Measurements from ENCODE around the gene MCC. TPM values are rescaled to one million over a fixed set of nuclear protein-coding genes. Genes with fewer than 3 reads are reported as not detected.

The MCC gene
- total and polyA plus RNA-seq, 4 donors, result 1.6 to 38.6 (median 11.2) TPM

DNA sequence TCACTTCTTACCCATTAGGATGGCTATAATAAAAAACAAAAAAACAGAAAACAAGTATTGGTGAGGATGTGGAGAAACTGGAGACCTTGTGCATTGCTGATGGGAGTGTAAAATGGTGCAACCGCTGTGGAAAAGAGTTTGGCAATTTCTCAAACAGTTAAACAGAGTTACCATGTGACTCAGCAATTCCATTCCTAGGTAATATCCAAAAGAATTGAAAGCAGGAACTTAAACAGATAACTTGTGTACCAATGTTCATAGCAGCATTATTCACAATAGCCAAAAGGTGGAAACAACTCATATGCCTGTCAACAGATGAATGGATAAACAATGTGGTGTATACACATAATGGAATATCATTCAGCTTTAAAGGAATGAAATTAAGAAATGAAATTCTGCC, 482.8 kb downstream of the MCC start:
- TF ChIP-seq, protein P1, sequence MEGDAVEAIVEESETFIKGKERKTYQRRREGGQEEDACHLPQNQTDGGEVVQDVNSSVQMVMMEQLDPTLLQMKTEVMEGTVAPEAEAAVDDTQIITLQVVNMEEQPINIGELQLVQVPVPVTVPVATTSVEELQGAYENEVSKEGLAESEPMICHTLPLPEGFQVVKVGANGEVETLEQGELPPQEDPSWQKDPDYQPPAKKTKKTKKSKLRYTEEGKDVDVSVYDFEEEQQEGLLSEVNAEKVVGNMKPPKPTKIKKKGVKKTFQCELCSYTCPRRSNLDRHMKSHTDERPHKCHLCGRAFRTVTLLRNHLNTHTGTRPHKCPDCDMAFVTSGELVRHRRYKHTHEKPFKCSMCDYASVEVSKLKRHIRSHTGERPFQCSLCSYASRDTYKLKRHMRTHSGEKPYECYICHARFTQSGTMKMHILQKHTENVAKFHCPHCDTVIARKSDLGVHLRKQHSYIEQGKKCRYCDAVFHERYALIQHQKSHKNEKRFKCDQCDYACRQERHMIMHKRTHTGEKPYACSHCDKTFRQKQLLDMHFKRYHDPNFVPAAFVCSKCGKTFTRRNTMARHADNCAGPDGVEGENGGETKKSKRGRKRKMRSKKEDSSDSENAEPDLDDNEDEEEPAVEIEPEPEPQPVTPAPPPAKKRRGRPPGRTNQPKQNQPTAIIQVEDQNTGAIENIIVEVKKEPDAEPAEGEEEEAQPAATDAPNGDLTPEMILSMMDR (IDR thresholded peaks at IDR 0.05; ENCODE audit: control extremely low read depth, extremely low read depth), result no peak
- ATAC-seq (ENCODE audit: insufficient read depth, low FRiP score) (no peak), DNase-seq (no peak)
- H3K9me3 ChIP-seq (ENCODE audit: control insufficient read depth in 4 of 4, insufficient read depth in 3 of 4, low read length in 3 of 4), result no peaks in the 10 kb centered on the region
- H3K9ac ChIP-seq (ENCODE audit: insufficient read depth in 1 of 2, low read length in 2 of 2), result no peak overlapping the region
- H3K27ac ChIP-seq (ENCODE audit: low read depth in 1 of 2, low read length in 1 of 2), result no peak overlapping the region
- no peak overlapping the region for H3K4me3 ChIP-seq
- H3K36me3 ChIP-seq (ENCODE audit: control insufficient read depth in 4 of 4, insufficient read depth in 4 of 4, low read length in 4 of 4), result peaks cover 6 to 31% (median 17%) of the 10 kb centered on the region in 4 donors
- no peaks in the 10 kb centered on the region for H3K27me3 ChIP-seq (ENCODE audit: control insufficient read depth in 3 of 3, insufficient read depth in 3 of 3, low read length in 2 of 3)
- no peaks in the 10 kb centered on the region for H3K4me1 ChIP-seq (ENCODE audit: control insufficient read depth in 5 of 5, insufficient read depth in 5 of 5, low read length in 5 of 5)
- 52 to 85% methylated on average over 1 of the region's 1 CpG for WGBS, 2 donors

DNA sequence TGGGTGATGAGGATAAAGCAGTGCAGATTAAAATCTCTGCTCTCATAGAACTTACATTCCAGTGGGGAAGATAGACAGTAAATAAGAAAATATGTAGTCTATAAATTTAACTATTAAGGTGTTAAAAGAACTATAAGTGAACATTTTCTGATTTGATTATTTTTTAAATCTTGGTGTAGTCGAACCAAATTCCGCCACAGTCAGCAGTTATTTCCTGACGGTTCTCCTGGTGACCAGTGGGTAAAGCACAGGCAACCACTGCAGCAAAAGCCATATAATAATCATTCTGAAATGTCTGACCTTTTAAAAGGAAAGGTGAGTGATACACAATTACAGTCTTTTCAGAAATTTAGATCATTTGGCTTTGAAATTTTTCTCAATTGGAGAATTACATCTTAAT, 484.5 kb downstream of the MCC start:
- Histone ChIP-seq H3K9me3 (ENCODE audit: control insufficient read depth in 4 of 4, insufficient read depth in 3 of 4, low read length in 3 of 4) (no peaks in the 10 kb centered on the region), H3K27ac (ENCODE audit: low read depth in 1 of 2, low read length in 1 of 2) (no peak overlapping the region), H3K9ac (ENCODE audit: insufficient read depth in 1 of 2, low read length in 2 of 2) (no peak overlapping the region), H3K4me1 (ENCODE audit: control insufficient read depth in 5 of 5, insufficient read depth in 5 of 5, low read length in 5 of 5) (no peaks in the 10 kb centered on the region), H3K4me3 (no peak overlapping the region), H3K36me3 (ENCODE audit: control insufficient read depth in 4 of 4, insufficient read depth in 4 of 4, low read length in 4 of 4) (peaks cover 6 to 30% (median 21%) of the 10 kb centered on the region in 4 donors), H3K27me3 (ENCODE audit: control insufficient read depth in 3 of 3, insufficient read depth in 3 of 3, low read length in 2 of 3) (no peaks in the 10 kb centered on the region)
- TF ChIP-seq, protein P1 (IDR thresholded peaks at IDR 0.05; ENCODE audit: control extremely low read depth, extremely low read depth), result no peak
- ATAC-seq (ENCODE audit: insufficient read depth, low FRiP score) (no peak), DNase-seq (no peak)
- 79 to 91% methylated on average over 3 of the region's 3 CpGs for WGBS, 2 donors

GRCh38 chr5:113002423-113002822, 485.8 kb downstream of the MCC start:
- peaks cover 6 to 28% (median 17%) of the 10 kb centered on the region in 4 donors for H3K36me3 ChIP-seq (ENCODE audit: control insufficient read depth in 4 of 4, insufficient read depth in 4 of 4, low read length in 4 of 4)
- TF ChIP-seq, protein P1 (IDR thresholded peaks at IDR 0.05; ENCODE audit: control extremely low read depth, extremely low read depth), result no peak

GRCh38 chr5:113000466-113000865, 487.8 kb downstream of the MCC start:
- H3K36me3 ChIP-seq (ENCODE audit: control insufficient read depth in 4 of 4, insufficient read depth in 4 of 4, low read length in 4 of 4), result peaks cover 6 to 24% (median 11%) of the 10 kb centered on the region in 4 donors
- TF ChIP-seq, protein P1 (IDR thresholded peaks at IDR 0.05; ENCODE audit: control extremely low read depth, extremely low read depth), result no peak

More at GRCh38 chr5:113002423-113002822, 485.8 kb downstream of the MCC start:
- H3K9me3 ChIP-seq (ENCODE audit: control insufficient read depth in 4 of 4, insufficient read depth in 3 of 4, low read length in 3 of 4), result no peaks in the 10 kb centered on the region
- no peak overlapping the region for H3K9ac ChIP-seq (ENCODE audit: insufficient read depth in 1 of 2, low read length in 2 of 2)
- no peak overlapping the region for H3K27ac ChIP-seq (ENCODE audit: low read depth in 1 of 2, low read length in 1 of 2)
- H3K4me1 ChIP-seq (ENCODE audit: control insufficient read depth in 5 of 5, insufficient read depth in 5 of 5, low read length in 5 of 5), result no peaks in the 10 kb centered on the region
- H3K27me3 ChIP-seq (ENCODE audit: control insufficient read depth in 3 of 3, insufficient read depth in 3 of 3, low read length in 2 of 3), result no peaks in the 10 kb centered on the region
- DNase-seq (no peak), ATAC-seq (ENCODE audit: insufficient read depth, low FRiP score) (no peak)
- WGBS, 2 donors, result 94 to 99% methylated on average over 5 of the region's 5 CpGs
- no peak overlapping the region for H3K4me3 ChIP-seq

More at GRCh38 chr5:113000466-113000865, 487.8 kb downstream of the MCC start:
- WGBS, 2 donors, result 92 to 93% methylated on average over 2 of the region's 2 CpGs
- Histone ChIP-seq H3K4me1 (ENCODE audit: control insufficient read depth in 5 of 5, insufficient read depth in 5 of 5, low read length in 5 of 5) (peaks cover 0 to 5% (median 0%) of the 10 kb centered on the region in 5 donors), H3K9me3 (ENCODE audit: control insufficient read depth in 4 of 4, insufficient read depth in 3 of 4, low read length in 3 of 4) (no peaks in the 10 kb centered on the region), H3K9ac (ENCODE audit: insufficient read depth in 1 of 2, low read length in 2 of 2) (no peak overlapping the region), H3K27ac (ENCODE audit: low read depth in 1 of 2, low read length in 1 of 2) (no peak overlapping the region), H3K4me3 (no peak overlapping the region), H3K27me3 (ENCODE audit: control insufficient read depth in 3 of 3, insufficient read depth in 3 of 3, low read length in 2 of 3) (no peaks in the 10 kb centered on the region)
- ATAC-seq (ENCODE audit: insufficient read depth, low FRiP score) (no peak), DNase-seq (no peak)
